Neural cell (in vitro differentiated cells): ENCODE measurements around the gene IL7R. TPM values are rescaled to one million over a fixed set of nuclear protein-coding genes. Genes with fewer than 3 reads are reported as not detected.

Experiments used
- H2AFZ ChIP-seq: fragments of 200-600, 300-800 bp; sonication (generic), shearing (Covaris generic); 2 replicates; pipeline ENCODE4 v1.6.0; 2014; ENCODE audit warnings: low read depth, mild to moderate bottlenecking, antibody characterized with exemption, low read length, moderate library complexity
- H3F3A ChIP-seq: fragments of 200-600 bp; shearing (Covaris generic); 2 replicates; pipeline ENCODE4 v1.6.1; 2016; ENCODE audit warnings: mild to moderate bottlenecking, moderate library complexity, mixed read lengths, antibody characterized with exemption, low read length; ENCODE audit not compliant: insufficient read depth, poor library complexity, severe bottlenecking
- H3K27ac ChIP-seq: fragments of 200-600, 300-800 bp; sonication (generic), shearing (Covaris generic); 2 replicates; pipeline ENCODE4 v1.5.1; 2014; ENCODE audit warnings: mild to moderate bottlenecking, low read length, moderate library complexity
- H3K27me3 ChIP-seq: fragments of 300-800, 200-600 bp; sonication (generic), shearing (Covaris generic); 2 replicates; pipeline ENCODE4 v1.6.0; 2014; ENCODE audit warnings: mild to moderate bottlenecking, low read depth, low read length, moderate library complexity; ENCODE audit not compliant: insufficient read depth
- H3K36me3 ChIP-seq: fragments of 300-800, 200-600 bp; sonication (generic), shearing (Covaris generic); 2 replicates; pipeline ENCODE4 v1.5.1; 2014; ENCODE audit warnings: mild to moderate bottlenecking, antibody characterized with exemption, low read length, moderate library complexity; ENCODE audit not compliant: insufficient read depth
- H3K4me2 ChIP-seq: fragments of 300-800, 200-600 bp; sonication (generic), shearing (Covaris generic); 2 replicates; pipeline ENCODE4 v1.6.0; 2014; ENCODE audit warnings: mild to moderate bottlenecking, low read length
- H3K4me3 ChIP-seq: fragments of 300-800, 200-600 bp; sonication (generic), shearing (Covaris generic); 2 replicates; pipeline ENCODE4 v1.5.1; 2014; ENCODE audit warnings: mild to moderate bottlenecking, low read length, moderate library complexity
- H3K79me2 ChIP-seq: fragments of 200-600 bp; shearing (Covaris generic); replicated peaks from 2 replicates; pipeline ENCODE4 v1.6.0; 2014; ENCODE audit warnings: mild to moderate bottlenecking, low read length, moderate library complexity; ENCODE audit not compliant: insufficient read depth
- H3K9ac ChIP-seq: fragments of 300-800, 200-600 bp; sonication (generic), shearing (Covaris generic); 2 replicates; pipeline ENCODE4 v1.6.1; 2016; ENCODE audit warnings: mild to moderate bottlenecking, low read length, mixed read lengths
- H3K9me2 ChIP-seq: fragments of 200-600 bp; shearing (Covaris generic); 2 replicates; pipeline ENCODE4 v1.6.1; 2016; ENCODE audit warnings: mild to moderate bottlenecking, low read length, mixed read lengths; ENCODE audit not compliant: insufficient read depth
- H3K9me3 ChIP-seq: fragments of 200-600, 300-800 bp; sonication (generic), shearing (Covaris generic); 2 replicates; pipeline ENCODE4 v1.6.1; 2016; ENCODE audit warnings: mild to moderate bottlenecking, mixed run types, low read length, moderate library complexity, mixed read lengths
- H4K20me1 ChIP-seq: fragments of 200-600 bp; shearing (Covaris generic); 2 replicates; pipeline ENCODE4 v1.6.1; 2016; ENCODE audit warnings: mild to moderate bottlenecking, mixed run types; ENCODE audit not compliant: insufficient read depth
- EP300 ChIP-seq: fragments of 450-650 bp; conservative IDR thresholded peaks from 2 replicates; pipeline ENCODE4 v1.6.1; 2014; ENCODE audit warnings: antibody characterized with exemption, mild to moderate bottlenecking, moderate library complexity; ENCODE audit not compliant: poor library complexity, severe bottlenecking
- EZH2 ChIP-seq: fragments of 200-600, 300-800 bp; shearing (Covaris generic), sonication (generic); IDR thresholded peaks from 2 replicates; pipeline ENCODE4 v1.6.1; 2014; ENCODE audit warnings: antibody characterized with exemption, low read length, borderline replicate concordance, mild to moderate bottlenecking; ENCODE audit not compliant: insufficient read depth, poor library complexity, severe bottlenecking
- MXI1 ChIP-seq: fragments of 450-650 bp; conservative IDR thresholded peaks from 2 replicates; pipeline ENCODE4 v1.6.1; 2014; ENCODE audit warnings: antibody characterized with exemption, mild to moderate bottlenecking; ENCODE audit not compliant: poor library complexity, severe bottlenecking
- POLR2AphosphoS5 ChIP-seq: IDR thresholded peaks from 2 replicates; pipeline ENCODE4 v1.6.1; 2012
- RAD21 ChIP-seq: fragments of 450-650 bp; conservative IDR thresholded peaks from 2 replicates; pipeline ENCODE4 v1.6.1; 2014; ENCODE audit warnings: antibody characterized with exemption, mild to moderate bottlenecking, moderate library complexity
- SMC3 ChIP-seq: fragments of 450-650 bp; conservative IDR thresholded peaks from 2 replicates; pipeline ENCODE4 v1.6.1; 2014; ENCODE audit warnings: antibody characterized with exemption, mild to moderate bottlenecking, moderate library complexity; ENCODE audit not compliant: poor library complexity
- TAF1 ChIP-seq: IDR thresholded peaks from 2 replicates; pipeline ENCODE4 v1.6.1; 2012; ENCODE audit warnings: low read depth
- polyA plus RNA-seq: library from polyadenylated mRNA; depleted of rRNA; stranded (reverse); fragments of >200 nt; gene quantifications from 2 replicates; pipeline ENCODE4 v1.2.3, GENCODE V29; 2014
- TF ChIP-seq, protein P1 (sequence below): fragments of 450-650 bp; IDR thresholded peaks from 2 replicates; pipeline ENCODE4 v1.5.1; 2014; ENCODE audit warnings: antibody characterized with exemption, mild to moderate bottlenecking, moderate library complexity; ENCODE audit not compliant: poor library complexity, severe bottlenecking
- TF ChIP-seq, protein P2 (sequence below): IDR thresholded peaks from 2 replicates; pipeline ENCODE4 v1.6.1; 2012; ENCODE audit warnings: borderline replicate concordance

IL7R gene
- polyA plus RNA-seq, 1 donor from 2014 or later: not detected

DNA sequence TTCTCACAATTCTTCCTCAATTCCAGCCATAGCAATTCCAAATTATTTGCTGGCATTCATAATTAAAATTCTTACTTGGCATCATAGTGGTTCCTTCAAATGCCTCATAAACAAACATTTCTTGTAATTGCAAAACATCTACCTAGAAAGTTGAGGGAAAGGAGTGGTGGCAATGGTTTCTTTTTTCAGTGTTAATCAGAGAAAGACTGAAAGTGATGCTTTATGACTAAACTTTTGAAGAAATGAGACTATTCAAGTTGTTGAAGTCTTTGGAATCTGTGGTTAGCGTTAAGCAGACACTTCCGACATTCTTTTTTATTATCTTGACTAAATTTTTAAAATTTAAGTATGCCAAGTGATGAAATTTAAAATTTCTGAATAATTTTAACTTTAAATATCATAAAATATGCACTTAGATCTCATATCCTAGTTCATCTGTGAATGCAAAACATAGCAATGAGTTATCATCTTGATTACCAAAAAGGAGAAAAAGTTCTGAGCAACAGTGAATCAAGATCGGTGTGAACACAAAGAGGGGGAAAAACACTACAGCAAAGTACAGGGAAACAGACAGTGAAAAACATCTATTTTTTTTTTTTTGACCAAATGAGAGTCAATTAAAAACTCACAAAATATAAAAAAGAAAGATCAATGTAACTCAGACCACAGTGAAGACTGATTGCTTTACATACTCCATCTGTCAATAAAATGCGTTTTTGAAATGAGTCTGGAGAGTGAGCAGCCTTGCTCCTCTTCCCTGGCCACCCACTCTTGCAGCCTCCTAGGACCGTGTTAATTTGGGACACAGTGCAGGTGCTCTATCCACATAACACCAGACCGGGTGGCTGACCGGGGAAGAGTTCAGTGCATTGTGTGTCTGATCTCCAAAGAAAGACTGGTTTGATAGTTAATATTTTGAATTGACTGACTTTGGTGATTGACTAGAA lies 20.6 kb upstream of the IL7R start:
- Histone ChIP-seq H3K27ac (no peak overlapping the region), H3K4me3 (no peak overlapping the region), H3K79me2 (no peaks in the 10 kb centered on the region), H3K9me2 (no peaks in the 10 kb centered on the region), H4K20me1 (no peaks in the 10 kb centered on the region), H3K36me3 (no peaks in the 10 kb centered on the region), H3K4me2 (no peak overlapping the region), H3K9ac (no peak overlapping the region), H3K27me3 (no peaks in the 10 kb centered on the region), H3K9me3 (no peaks in the 10 kb centered on the region), H3F3A (no peaks in the 10 kb centered on the region), H2AFZ (no peak overlapping the region)
- TF ChIP-seq, protein P1, sequence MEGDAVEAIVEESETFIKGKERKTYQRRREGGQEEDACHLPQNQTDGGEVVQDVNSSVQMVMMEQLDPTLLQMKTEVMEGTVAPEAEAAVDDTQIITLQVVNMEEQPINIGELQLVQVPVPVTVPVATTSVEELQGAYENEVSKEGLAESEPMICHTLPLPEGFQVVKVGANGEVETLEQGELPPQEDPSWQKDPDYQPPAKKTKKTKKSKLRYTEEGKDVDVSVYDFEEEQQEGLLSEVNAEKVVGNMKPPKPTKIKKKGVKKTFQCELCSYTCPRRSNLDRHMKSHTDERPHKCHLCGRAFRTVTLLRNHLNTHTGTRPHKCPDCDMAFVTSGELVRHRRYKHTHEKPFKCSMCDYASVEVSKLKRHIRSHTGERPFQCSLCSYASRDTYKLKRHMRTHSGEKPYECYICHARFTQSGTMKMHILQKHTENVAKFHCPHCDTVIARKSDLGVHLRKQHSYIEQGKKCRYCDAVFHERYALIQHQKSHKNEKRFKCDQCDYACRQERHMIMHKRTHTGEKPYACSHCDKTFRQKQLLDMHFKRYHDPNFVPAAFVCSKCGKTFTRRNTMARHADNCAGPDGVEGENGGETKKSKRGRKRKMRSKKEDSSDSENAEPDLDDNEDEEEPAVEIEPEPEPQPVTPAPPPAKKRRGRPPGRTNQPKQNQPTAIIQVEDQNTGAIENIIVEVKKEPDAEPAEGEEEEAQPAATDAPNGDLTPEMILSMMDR: no peak
- TF ChIP-seq MXI1 (no peak), RAD21 (no peak), POLR2AphosphoS5 (no peak), SMC3 (no peak), EZH2 (no peak), EP300 (no peak), TAF1 (no peak)
- TF ChIP-seq, protein P2, sequence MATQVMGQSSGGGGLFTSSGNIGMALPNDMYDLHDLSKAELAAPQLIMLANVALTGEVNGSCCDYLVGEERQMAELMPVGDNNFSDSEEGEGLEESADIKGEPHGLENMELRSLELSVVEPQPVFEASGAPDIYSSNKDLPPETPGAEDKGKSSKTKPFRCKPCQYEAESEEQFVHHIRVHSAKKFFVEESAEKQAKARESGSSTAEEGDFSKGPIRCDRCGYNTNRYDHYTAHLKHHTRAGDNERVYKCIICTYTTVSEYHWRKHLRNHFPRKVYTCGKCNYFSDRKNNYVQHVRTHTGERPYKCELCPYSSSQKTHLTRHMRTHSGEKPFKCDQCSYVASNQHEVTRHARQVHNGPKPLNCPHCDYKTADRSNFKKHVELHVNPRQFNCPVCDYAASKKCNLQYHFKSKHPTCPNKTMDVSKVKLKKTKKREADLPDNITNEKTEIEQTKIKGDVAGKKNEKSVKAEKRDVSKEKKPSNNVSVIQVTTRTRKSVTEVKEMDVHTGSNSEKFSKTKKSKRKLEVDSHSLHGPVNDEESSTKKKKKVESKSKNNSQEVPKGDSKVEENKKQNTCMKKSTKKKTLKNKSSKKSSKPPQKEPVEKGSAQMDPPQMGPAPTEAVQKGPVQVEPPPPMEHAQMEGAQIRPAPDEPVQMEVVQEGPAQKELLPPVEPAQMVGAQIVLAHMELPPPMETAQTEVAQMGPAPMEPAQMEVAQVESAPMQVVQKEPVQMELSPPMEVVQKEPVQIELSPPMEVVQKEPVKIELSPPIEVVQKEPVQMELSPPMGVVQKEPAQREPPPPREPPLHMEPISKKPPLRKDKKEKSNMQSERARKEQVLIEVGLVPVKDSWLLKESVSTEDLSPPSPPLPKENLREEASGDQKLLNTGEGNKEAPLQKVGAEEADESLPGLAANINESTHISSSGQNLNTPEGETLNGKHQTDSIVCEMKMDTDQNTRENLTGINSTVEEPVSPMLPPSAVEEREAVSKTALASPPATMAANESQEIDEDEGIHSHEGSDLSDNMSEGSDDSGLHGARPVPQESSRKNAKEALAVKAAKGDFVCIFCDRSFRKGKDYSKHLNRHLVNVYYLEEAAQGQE: no peak

DNA sequence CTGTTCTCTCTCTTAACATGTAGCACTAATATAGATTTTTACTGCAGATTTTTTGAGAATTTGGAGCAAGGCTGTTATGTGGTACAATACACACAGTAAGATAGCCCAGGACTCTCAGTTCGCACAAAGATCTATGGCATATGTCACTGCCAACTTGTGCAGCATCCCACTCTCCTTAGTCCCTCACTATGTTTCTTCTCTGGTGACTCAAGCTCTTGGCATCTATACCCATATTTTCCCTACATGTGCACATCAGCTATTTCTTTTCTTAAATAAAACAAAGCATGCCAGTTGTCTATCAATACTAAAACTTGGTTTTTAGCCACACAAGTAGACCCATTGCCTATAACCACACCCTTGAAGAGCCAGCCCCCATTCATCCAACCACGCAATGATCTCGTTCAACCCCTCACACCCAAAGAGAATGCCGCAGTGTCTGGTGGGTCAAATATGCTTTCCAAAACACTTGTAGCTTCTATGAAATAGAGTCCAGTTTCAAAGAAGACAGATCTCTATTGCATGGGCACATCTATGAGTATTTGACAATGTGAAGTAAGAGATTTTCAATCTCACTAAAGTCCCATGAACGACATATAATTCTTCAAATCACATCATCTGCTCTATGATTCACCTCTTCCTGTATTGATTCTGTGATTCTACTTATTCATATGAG lies 18.2 kb upstream of the IL7R start:
- Histone ChIP-seq H2AFZ (no peak overlapping the region), H3K27me3 (no peaks in the 10 kb centered on the region)
- no peak for TF ChIP-seq POLR2AphosphoS5
- TF ChIP-seq, protein P1: no peak
- TF ChIP-seq MXI1: no peak
- no peak for TF ChIP-seq TAF1
- TF ChIP-seq, protein P2: no peak
- no peak for TF ChIP-seq RAD21
- no peak for TF ChIP-seq SMC3
- no peak for TF ChIP-seq EP300
- no peak for TF ChIP-seq EZH2

More for the DNA sequence above, 18.2 kb upstream of the IL7R start:
- Histone ChIP-seq H3K9me2 (no peaks in the 10 kb centered on the region), H3K79me2 (no peaks in the 10 kb centered on the region), H3K36me3 (no peaks in the 10 kb centered on the region), H3K4me2 (no peak overlapping the region), H3K27ac (no peak overlapping the region), H3K9me3 (no peaks in the 10 kb centered on the region), H3K4me3 (no peak overlapping the region), H3F3A (no peaks in the 10 kb centered on the region), H4K20me1 (no peaks in the 10 kb centered on the region), H3K9ac (no peak overlapping the region)
